HepG2 (cell line): ENCODE measurements around the gene ATP6V0A1. TPM values are rescaled to one million over a fixed set of nuclear protein-coding genes. Genes with fewer than 3 reads are reported as not detected.

Experiments used
- ARID4A ChIP-seq: sonication (generic); formaldehyde crosslinking; IDR thresholded peaks from 2 replicates; pipeline ENCODE4 v1.5.0; 2020; ENCODE audit warnings: mild to moderate bottlenecking, missing genetic modification reagents, borderline replicate concordance
- BCL6 ChIP-seq: IDR thresholded peaks from 2 replicates; pipeline ENCODE4 v1.6.1; 2016; ENCODE audit warnings: missing genetic modification reagents, missing compliant biosample characterization
- HNRNPUL1 ChIP-seq: fragments of 200-400 bp; formaldehyde crosslinking; IDR thresholded peaks from 2 replicates; pipeline ENCODE4 v1.6.1; 2017; ENCODE audit warnings: low read depth, mild to moderate bottlenecking, low read length, moderate library complexity
- HOXA5 ChIP-seq: sonication (generic); formaldehyde crosslinking; IDR thresholded peaks from 2 replicates; pipeline ENCODE4 v1.4.0; 2020; ENCODE audit warnings: missing genetic modification reagents
- IRF1 ChIP-seq: sonication (generic); formaldehyde crosslinking; IDR thresholded peaks from 2 replicates; pipeline ENCODE4 v1.4.0; 2020; ENCODE audit warnings: low read depth, mild to moderate bottlenecking, missing genetic modification reagents
- IRF2 ChIP-seq: IDR thresholded peaks from 2 replicates; pipeline ENCODE4 v1.6.1; 2018; ENCODE audit warnings: missing genetic modification reagents, missing compliant biosample characterization
- KLF11 ChIP-seq: IDR thresholded peaks from 2 replicates; pipeline ENCODE4 v1.6.1; 2016; ENCODE audit warnings: missing compliant biosample characterization
- NFE2L2 ChIP-seq: fragments of 150-350 bp; IDR thresholded peaks from 2 replicates; pipeline ENCODE4 v1.6.1; 2014; ENCODE audit warnings: low read length
- PLSCR1 ChIP-seq: sonication (generic); formaldehyde crosslinking; IDR thresholded peaks from 2 replicates; pipeline ENCODE4 v1.5.0; 2020; ENCODE audit warnings: missing genetic modification reagents, mild to moderate bottlenecking, borderline replicate concordance
- RBM22 ChIP-seq: fragments of 200-400 bp; formaldehyde crosslinking; optimal IDR thresholded peaks from 2 replicates; pipeline ENCODE3; 2017; ENCODE audit warnings: mild to moderate bottlenecking, low read length, moderate library complexity
- RORA ChIP-seq: sonication (generic); formaldehyde crosslinking; IDR thresholded peaks from 2 replicates; pipeline ENCODE4 v1.5.0; 2020; ENCODE audit warnings: mild to moderate bottlenecking, missing genetic modification reagents, moderate library complexity
- USF2 ChIP-seq, 2 experiments: sonication (generic) in 1 of 2; formaldehyde crosslinking in 1 of 2; IDR thresholded peaks; 2 replicates each; pipeline versions ENCODE4 v1.5.1 to v1.6.1; 2011 to 2020; ENCODE audit warnings: borderline replicate concordance in 1 of 2, low read depth in 1 of 2, low read length in 1 of 2, mild to moderate bottlenecking in 1 of 2, missing genetic modification reagents in 1 of 2, moderate library complexity in 1 of 2
- ZFP91 ChIP-seq: sonication (generic); formaldehyde crosslinking; IDR thresholded peaks from 2 replicates; pipeline ENCODE4 v1.9.0; 2022; ENCODE audit warnings: missing genetic modification reagents, mild to moderate bottlenecking, borderline replicate concordance
- ZNF280B ChIP-seq: sonication (generic); formaldehyde crosslinking; IDR thresholded peaks from 2 replicates; pipeline ENCODE4 v1.5.0; 2020; ENCODE audit warnings: missing genetic modification reagents, mild to moderate bottlenecking, borderline replicate concordance
- ZNF331 ChIP-seq: sonication (generic); formaldehyde crosslinking; IDR thresholded peaks from 2 replicates; pipeline ENCODE4 v1.4.0; 2020; ENCODE audit warnings: missing genetic modification reagents
- ZNF335 ChIP-seq: sonication (generic); formaldehyde crosslinking; IDR thresholded peaks from 2 replicates; pipeline ENCODE4 v1.4.0; 2020; ENCODE audit warnings: missing genetic modification reagents
- ZNF563 ChIP-seq: sonication (generic); formaldehyde crosslinking; IDR thresholded peaks from 2 replicates; pipeline ENCODE4 v1.8.0; 2022; ENCODE audit warnings: mild to moderate bottlenecking, moderate library complexity, missing genetic modification reagents
- ZNF773 ChIP-seq: sonication (generic); formaldehyde crosslinking; IDR thresholded peaks from 2 replicates; pipeline ENCODE4 v1.4.0; 2020; ENCODE audit warnings: missing genetic modification reagents, borderline replicate concordance
- ZNF788 ChIP-seq: sonication (generic); formaldehyde crosslinking; IDR thresholded peaks from 2 replicates; pipeline ENCODE4 v1.5.0; 2020; ENCODE audit warnings: mild to moderate bottlenecking, missing genetic modification reagents, borderline replicate concordance
- polyA plus RNA-seq, 8 experiments: library from polyadenylated mRNA; depleted of rRNA in 3 of 8; stranded (reverse) in 7 of 8; unstranded in 1 of 8; fragments of >200 nt; fragmentation: Illumina TruSeq in 4 of 8; extraction: Trizol in 4 of 8; gene quantifications; 2 replicates each; pipeline versions ENCODE4 v1.2.1 to v1.2.3, GENCODE V29; 2011 to 2016; ENCODE audit warnings: low read depth in 4 of 8, missing spikeins in 1 of 8, mixed read lengths in 1 of 8; ENCODE audit not compliant: insufficient read depth in 1 of 8
- total RNA-seq, 5 experiments: library from RNA; depleted of rRNA; stranded (reverse); fragments of >200 nt; fragmentation: Illumina TruSeq; extraction: Trizol; gene quantifications; 2 replicates each; pipeline ENCODE4 v1.2.3, GENCODE V29; 2016; ENCODE audit warnings: low read depth in 1 of 5

The ATP6V0A1 gene
- total and polyA plus RNA-seq, 2 of the 13 experiments (the other 11 are each of a cell fraction or from before 2014, with no cell fraction given), result 27.9 to 54.1 TPM

- TF ChIP-seq ZNF331 (CRISPR knock-in tag), result no peak
- no peak for TF ChIP-seq ZNF280B (CRISPR knock-in tag)
- TF ChIP-seq ZNF788, result no peak
- TF ChIP-seq RBM22, result no peak
- TF ChIP-seq ZNF773, result no peak
- no peak for TF ChIP-seq HNRNPUL1
- no peak for TF ChIP-seq RORA (CRISPR knock-in tag)
- TF ChIP-seq IRF2 (CRISPR knock-in tag), result no peak
- no peak for TF ChIP-seq BCL6
- TF ChIP-seq ZFP91 (CRISPR knock-in tag), result no peak
- no peak for TF ChIP-seq ARID4A (CRISPR knock-in tag)
- TF ChIP-seq USF2 (IDR thresholded peaks at IDR 0.05; ENCODE audit: low read depth, low read length), result no peak
- no peak for TF ChIP-seq USF2 (CRISPR knock-in tag; IDR thresholded peaks at IDR 0.05; ENCODE audit: borderline replicate concordance)
- TF ChIP-seq ZNF335 (CRISPR knock-in tag), result no peak
- no peak for TF ChIP-seq HOXA5 (CRISPR knock-in tag)
- no peak for TF ChIP-seq NFE2L2
- TF ChIP-seq IRF1, result no peak
- TF ChIP-seq ZNF563 (CRISPR knock-in tag), result no peak
- no peak for TF ChIP-seq KLF11 (CRISPR knock-in tag)
- TF ChIP-seq PLSCR1 (CRISPR knock-in tag), result no peak
These were observed 69.3 kb downstream of the ATP6V0A1 start (continued) for GRCh38 chr17:42527932-42528331.
